ENCODE measurements around the gene CEP170B.

GRCh38 chr14:104871145-104871655 is 6.1 kb downstream of the CEP170B start:
- TF ChIP-seq CTCF (IDR thresholded peaks at IDR 0.05), result no peak
- TF ChIP-seq POLR2A (IDR thresholded peaks at IDR 0.05), result no peak
